Calu3 (cell line): ENCODE data around the gene CTNNBL1. TPM values are rescaled to one million over a fixed set of nuclear protein-coding genes. Genes with fewer than 3 reads are reported as not detected.

Experiments used
- BruUV-seq: library from RNA; stranded (reverse); fragments of 400-500 nt; replicated peaks from 2 replicates; lab custom pipeline; 2021; lab: Mats Ljungman, UMichigan
- CTCF ChIA-PET: fragments of 300-600 bp; sonication (Branson Sonifier 250); formaldehyde crosslinking; loops from one replicate; lab custom pipeline; 2022; ENCODE audit warnings: antibody characterized with exemption; lab: Charles Lee
- DNase-seq: peaks from one replicate; pipeline ENCODE4 v3.0.0; 2022
- H3K27ac Mint-ChIP-seq: one replicate; pipeline ENCODE4 v1.8.0; 2022; ENCODE audit warnings: mixed read lengths; ENCODE audit not compliant: unreplicated experiment
- H3K27me3 Mint-ChIP-seq: one replicate; pipeline ENCODE4 v1.8.0; 2022; ENCODE audit warnings: mixed read lengths; ENCODE audit not compliant: unreplicated experiment
- H3K36me3 Mint-ChIP-seq: one replicate; pipeline ENCODE4 v1.8.0; 2022; ENCODE audit warnings: mild to moderate bottlenecking, moderate library complexity, mixed read lengths; ENCODE audit not compliant: insufficient read depth, unreplicated experiment
- H3K4me1 Mint-ChIP-seq: one replicate; pipeline ENCODE4 v1.8.0; 2022; ENCODE audit warnings: mild to moderate bottlenecking, low read depth, mixed read lengths; ENCODE audit not compliant: unreplicated experiment
- H3K4me3 Mint-ChIP-seq: one replicate; pipeline ENCODE4 v1.8.0; 2022; ENCODE audit warnings: mild to moderate bottlenecking, low read depth, moderate library complexity, mixed read lengths; ENCODE audit not compliant: unreplicated experiment
- H3K9me3 Mint-ChIP-seq: one replicate; pipeline ENCODE4 v1.8.0; 2022; ENCODE audit warnings: low read depth, mixed read lengths; ENCODE audit not compliant: unreplicated experiment
- intact Hi-C: fragments of 100-400 bp; cut with micrococcal nuclease; formaldehyde crosslinking; loops from one replicate; pipeline ENCODE4 v1.10.0; 2022; ENCODE audit not compliant: unreplicated experiment
- total RNA-seq: library from RNA; stranded (reverse); gene quantifications from 2 replicates; pipeline ENCODE4 v1.2.3, GENCODE V29; 2022
- TF ChIP-seq, protein P1 (sequence below): fragments of 200-600 bp; IDR thresholded peaks from one replicate; pipeline ENCODE4 v1.8.0; 2022; ENCODE audit warnings: antibody characterized with exemption; ENCODE audit not compliant: unreplicated experiment

Gene CTNNBL1
- total RNA-seq, 1 experiment from 2014 or later, result 106 TPM

DNA sequence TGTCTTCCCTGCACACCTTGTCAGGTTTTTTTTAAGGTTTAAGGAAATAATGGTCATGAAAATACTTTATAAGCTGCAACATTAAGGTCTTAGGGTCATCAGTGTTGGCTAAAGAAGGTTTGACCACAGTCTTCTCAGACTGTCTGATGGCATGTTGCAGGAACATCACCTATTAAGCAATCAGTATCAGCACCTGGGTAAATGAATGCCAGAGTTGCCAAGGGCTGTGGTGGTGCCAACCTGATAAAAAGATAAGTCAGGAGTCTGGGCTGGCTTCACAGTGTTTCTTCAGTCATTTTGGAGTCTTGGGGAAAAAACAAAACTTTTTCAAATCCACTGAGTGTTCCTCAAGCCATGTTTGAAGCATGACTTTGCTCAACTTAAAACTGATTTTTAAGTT, 147.6 kb downstream of the CTNNBL1 start:
- CTCF ChIA-PET, result no interaction called here
- Mint-ChIP-seq H3K27me3 (no peaks in the 10 kb centered on the region), H3K9me3 (no peaks in the 10 kb centered on the region), H3K4me3 (no peak overlapping the region), H3K27ac (no peak overlapping the region), H3K4me1 (no peaks in the 10 kb centered on the region), H3K36me3 (no peaks in the 10 kb centered on the region)
- intact Hi-C loops, result no loop called here
- TF ChIP-seq, protein P1, sequence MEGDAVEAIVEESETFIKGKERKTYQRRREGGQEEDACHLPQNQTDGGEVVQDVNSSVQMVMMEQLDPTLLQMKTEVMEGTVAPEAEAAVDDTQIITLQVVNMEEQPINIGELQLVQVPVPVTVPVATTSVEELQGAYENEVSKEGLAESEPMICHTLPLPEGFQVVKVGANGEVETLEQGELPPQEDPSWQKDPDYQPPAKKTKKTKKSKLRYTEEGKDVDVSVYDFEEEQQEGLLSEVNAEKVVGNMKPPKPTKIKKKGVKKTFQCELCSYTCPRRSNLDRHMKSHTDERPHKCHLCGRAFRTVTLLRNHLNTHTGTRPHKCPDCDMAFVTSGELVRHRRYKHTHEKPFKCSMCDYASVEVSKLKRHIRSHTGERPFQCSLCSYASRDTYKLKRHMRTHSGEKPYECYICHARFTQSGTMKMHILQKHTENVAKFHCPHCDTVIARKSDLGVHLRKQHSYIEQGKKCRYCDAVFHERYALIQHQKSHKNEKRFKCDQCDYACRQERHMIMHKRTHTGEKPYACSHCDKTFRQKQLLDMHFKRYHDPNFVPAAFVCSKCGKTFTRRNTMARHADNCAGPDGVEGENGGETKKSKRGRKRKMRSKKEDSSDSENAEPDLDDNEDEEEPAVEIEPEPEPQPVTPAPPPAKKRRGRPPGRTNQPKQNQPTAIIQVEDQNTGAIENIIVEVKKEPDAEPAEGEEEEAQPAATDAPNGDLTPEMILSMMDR, result no peak
- BruUV-seq, result no TSS peak
- no peak for DNase-seq

DNA sequence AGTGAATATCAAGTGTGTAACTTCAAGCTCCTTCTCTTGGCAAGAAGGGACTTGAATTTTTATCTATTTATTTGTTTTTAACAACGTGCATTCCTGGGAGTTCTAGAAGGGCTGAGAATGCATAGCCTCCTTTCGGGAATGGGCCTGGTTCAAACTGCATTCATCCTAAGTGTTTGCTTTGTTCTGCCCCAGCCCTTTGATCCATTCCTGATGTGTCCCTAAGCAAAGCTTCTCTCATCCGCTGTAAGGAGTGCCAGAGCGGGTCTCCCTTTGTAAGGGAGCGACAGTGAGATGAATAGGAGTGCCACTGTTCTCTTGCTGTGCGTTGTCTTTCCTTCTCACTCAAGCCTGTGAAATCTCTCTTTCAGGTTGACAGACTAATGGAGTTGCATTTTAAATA, 148.1 kb downstream of the CTNNBL1 start:
- CTCF ChIA-PET, result no interaction called here
- BruUV-seq, result no TSS peak
- Mint-ChIP-seq H3K4me3 (no peak overlapping the region), H3K27ac (no peak overlapping the region), H3K9me3 (no peaks in the 10 kb centered on the region), H3K27me3 (no peaks in the 10 kb centered on the region), H3K4me1 (no peaks in the 10 kb centered on the region), H3K36me3 (no peaks in the 10 kb centered on the region)
- intact Hi-C loops, result no loop called here
- TF ChIP-seq, protein P1, result no peak
- DNase-seq, result no peak

DNA sequence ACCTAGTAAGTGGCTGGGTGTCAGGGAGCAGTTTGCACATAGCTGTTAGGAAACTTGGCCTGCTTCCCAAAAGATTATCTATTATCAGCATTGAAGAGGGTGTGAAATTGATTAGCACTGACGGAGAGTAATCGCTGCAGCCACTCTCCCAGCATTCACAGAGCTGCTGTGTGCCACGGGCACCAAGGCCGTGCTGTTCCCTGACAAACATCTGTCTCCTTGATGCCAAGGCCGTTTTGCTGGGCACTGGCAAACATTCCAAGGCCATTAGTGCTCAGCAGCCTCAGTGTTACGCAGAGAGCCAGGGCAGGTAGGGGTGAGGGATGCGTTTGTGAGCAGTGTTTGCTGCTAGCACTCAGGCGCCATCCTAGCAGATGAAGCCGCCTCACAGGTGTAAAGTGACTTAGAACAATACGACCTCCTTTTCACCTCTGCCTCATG, 151.4 kb downstream of the CTNNBL1 start:
- H3K27me3 Mint-ChIP-seq, result no peaks in the 10 kb centered on the region
- no peaks in the 10 kb centered on the region for H3K4me1 Mint-ChIP-seq
- CTCF ChIA-PET, result no interaction called here
- H3K4me3 Mint-ChIP-seq, result no peak overlapping the region
- TF ChIP-seq, protein P1, result no peak
- no peaks in the 10 kb centered on the region for H3K9me3 Mint-ChIP-seq
- no peaks in the 10 kb centered on the region for H3K36me3 Mint-ChIP-seq
- DNase-seq, result no peak
- no TSS peak for BruUV-seq
- H3K27ac Mint-ChIP-seq, result no peak overlapping the region
- intact Hi-C loops, result no loop called here

DNA sequence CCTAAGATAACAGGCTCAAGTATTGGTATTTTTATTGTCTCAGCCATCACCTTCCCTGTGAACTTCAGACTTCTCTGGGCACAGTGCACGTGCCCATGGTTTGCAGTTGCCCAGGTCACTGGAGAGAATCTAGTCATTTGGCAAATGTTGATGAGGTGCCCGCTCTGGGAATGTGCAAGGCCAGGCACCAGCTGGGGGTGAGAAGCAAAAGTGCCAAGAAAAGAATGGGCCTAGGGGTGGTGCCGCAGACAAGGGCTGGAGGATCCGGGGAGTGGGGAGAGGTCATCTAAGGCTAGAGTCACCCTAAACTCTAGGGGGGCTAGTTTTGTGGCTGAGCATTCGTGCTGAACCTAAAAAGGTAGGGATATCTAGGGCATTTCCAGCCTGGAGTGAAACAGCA, 152.0 kb downstream of the CTNNBL1 start:
- no peak for DNase-seq
- intact Hi-C loops, result no loop called here
- no peak overlapping the region for H3K4me3 Mint-ChIP-seq
- no peaks in the 10 kb centered on the region for H3K9me3 Mint-ChIP-seq
- no peaks in the 10 kb centered on the region for H3K4me1 Mint-ChIP-seq
- CTCF ChIA-PET, result no interaction called here
- no peaks in the 10 kb centered on the region for H3K27me3 Mint-ChIP-seq
- TF ChIP-seq, protein P1, result no peak
- BruUV-seq, result no TSS peak
- no peaks in the 10 kb centered on the region for H3K36me3 Mint-ChIP-seq
- no peak overlapping the region for H3K27ac Mint-ChIP-seq
